HG03520 (cell line): ENCODE measurements around the gene DDR2.

Source experiments
- ATAC-seq: cut with Tn5 transposase; IDR thresholded peaks from one replicate; pipeline ENCODE4 v1.9.1; 2021; ENCODE audit warnings: mild to moderate bottlenecking, moderate library complexity; ENCODE audit not compliant: unreplicated experiment

The DDR2 gene

GRCh38 chr1:162823231-162823630 lies 191.0 kb downstream of the DDR2 start:
- ATAC-seq = no peak

GRCh38 chr1:162823771-162824525 lies 191.7 kb downstream of the DDR2 start:
- ATAC-seq = no peak

- no peak for ATAC-seq
These were observed 197.0 kb downstream of the DDR2 start for GRCh38 chr1:162829268-162829667.

- no peak for ATAC-seq
These were observed 200.2 kb downstream of the DDR2 start for GRCh38 chr1:162832470-162832869.

GRCh38 chr1:162835157-162835899 lies 203.1 kb downstream of the DDR2 start:
- peak; percentile 92 for ATAC-seq
